Astrocyte of the hippocampus (primary cell): Measurements from ENCODE around the gene ADGRL2.

Experiments used
- DNase-seq: peaks from one replicate; pipeline ENCODE4 v3.0.0; 2011; ENCODE audit warnings: low read depth, low spot score

The ADGRL2 gene

GRCh38 chr1:81800695-81801650, at the start of gene ADGRL2:
Gene ADGRL2 (plus strand): TSS chr1:81800934. CDS start chr1:81836985, 36,051 bp downstream.
- peak; percentile 93 for DNase-seq

GRCh38 chr1:81752840-81753239, 47.9 kb upstream of the ADGRL2 start:
- DNase-seq = no peak

DNA sequence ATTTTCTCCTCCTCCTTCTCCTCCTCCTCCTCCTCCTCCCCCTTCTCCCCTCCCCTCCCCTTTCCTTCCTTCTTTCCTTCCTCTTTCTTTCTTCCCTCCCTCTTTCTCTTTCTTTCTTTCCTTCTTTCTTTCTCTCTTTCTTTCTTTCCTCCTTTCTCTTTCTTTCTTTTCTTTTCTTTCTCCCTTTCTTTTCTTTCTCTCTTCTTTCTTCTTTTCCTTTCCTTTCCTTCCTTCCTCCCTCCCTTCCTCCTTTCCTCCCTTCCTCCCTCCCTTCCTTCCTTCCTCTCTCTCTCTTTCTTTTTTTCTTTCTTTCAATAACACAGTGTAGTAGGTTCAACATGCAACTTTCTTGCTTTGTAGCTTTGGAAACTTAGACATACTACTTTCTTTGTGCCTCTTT, 46.3 kb upstream of the ADGRL2 start:
- DNase-seq = no peak

DNA sequence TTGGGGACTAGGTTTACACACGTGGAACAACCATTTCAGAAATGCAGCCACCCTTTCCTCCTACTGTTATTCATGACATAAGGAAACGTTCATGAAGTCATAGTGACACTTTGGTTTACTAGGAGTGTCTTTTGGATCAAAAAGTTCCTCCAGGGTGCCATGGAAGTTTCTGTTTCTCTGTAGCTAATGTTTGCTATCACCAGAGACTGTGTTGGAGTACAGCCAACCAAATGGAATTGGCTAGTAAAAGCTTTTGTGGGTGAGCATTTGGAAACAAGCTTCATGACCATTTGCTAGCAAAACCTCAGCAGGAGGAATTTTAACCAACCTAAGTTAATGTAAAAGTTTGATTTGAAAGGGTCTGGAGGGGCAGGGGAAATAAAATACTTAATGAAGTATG, 43.9 kb upstream of the ADGRL2 start:
- DNase-seq = peak; percentile 74

DNA sequence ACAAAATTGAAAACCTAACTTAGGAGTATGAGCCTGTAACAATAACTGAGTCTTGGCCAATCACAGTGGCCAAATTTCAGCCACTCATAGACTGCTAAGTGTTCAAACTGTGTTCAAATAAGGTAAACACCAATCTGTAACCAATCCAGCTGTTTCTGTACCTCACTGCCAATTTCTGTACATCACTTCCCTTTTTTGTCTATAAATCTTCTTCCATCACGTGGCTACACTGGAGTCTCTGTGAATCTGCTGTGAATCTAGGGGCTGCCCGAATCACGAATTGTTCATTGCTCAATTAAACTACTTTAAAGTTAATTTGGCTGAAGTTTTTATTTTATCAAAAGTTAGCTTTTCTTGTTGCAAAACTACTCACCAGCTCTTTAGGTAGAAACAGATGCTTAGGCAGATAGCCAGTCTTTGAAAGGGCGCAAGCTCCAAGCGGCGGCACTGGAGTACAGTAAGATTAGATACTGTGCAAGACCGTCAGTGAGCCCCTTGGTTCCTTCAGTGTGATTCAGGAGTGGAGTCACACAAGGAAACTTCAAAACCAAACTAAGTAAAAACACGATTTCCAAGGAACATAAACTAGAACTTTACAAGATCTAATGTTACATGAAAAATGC, 43.2 kb upstream of the ADGRL2 start:
- DNase-seq = no peak

- peak; percentile 36 for DNase-seq
Measured at GRCh38 chr1:81758181-81758580, 42.6 kb upstream of the ADGRL2 start.

- no peak for DNase-seq
Measured at GRCh38 chr1:81760477-81761097, 40.1 kb upstream of the ADGRL2 start.

DNA sequence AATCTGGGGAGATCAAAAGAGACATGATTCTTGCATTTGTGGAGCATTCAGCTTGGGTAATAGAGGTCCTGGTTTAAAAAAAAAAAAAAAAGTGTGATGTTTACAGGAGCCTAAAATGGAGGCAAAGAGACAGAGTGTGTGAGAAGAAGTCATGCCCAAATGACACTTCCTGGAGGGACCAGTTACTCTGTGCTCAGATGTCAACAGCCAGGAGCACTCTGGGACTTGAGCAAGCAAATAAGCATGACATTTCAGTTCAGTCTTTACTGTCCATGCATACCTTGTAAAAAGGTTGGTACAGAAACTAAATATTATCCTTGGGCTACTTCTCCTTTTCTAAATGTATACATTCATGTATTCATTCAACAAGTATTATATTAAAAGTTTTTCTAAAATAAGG, 25.2 kb upstream of the ADGRL2 start:
- no peak for DNase-seq

DNA sequence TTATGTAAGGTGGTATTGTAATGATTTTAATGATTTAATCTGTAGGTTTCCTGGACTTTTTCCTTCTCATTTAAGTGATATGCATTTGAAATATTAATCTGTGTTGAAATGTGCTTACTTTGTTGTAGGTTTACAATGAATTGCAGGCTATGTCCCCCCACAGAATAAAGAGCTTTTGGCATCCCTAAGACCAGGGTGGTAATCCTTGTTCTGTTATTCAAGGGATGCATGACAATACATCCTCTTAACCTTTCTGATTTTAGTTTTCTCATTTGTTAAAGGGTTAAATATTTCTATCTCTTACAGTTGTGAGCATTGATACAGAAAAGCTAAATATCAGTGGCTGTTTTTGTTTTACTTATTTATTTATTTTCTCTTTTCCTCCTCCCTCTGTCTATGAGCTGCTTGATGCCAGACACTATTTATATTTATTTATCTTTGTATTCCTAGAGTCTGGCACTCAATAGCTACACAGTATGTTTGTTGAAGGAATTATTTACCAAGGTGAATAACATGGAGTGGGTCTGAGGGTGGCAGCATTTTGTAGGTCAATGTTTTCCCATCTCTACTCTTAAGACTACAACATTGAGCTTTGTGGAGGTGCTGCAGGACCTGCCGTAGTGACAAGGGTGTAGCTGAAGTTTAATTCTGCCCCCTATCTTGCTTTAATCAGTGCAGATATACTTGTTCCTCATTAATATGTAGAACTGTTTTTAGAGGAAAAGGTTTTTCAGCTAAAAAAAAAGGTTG, 19.9 kb upstream of the ADGRL2 start:
- DNase-seq = no peak

- no peak for DNase-seq
Measured at GRCh38 chr1:81781749-81782148, 19.0 kb upstream of the ADGRL2 start.

GRCh38 chr1:81792184-81792583, 8.6 kb upstream of the ADGRL2 start:
- no peak for DNase-seq

DNA sequence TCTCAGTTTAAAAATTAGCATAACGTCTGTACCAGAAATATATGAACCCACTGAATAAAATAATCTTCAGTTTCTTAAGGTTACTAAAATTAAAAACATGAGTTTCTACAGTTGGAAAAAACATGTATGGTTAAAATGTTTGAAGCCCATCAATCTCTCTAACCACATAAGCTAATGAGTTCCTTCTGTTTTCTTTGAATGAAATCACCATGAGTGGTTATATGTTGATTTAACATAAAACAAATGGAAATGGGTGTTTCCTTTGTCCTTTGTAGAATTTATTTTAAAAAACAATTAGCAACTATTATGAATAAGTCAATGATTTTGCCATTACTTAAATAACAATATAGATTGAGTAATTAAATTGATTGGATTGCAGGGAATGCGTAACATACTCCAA, 3.0 kb upstream of the ADGRL2 start:
- DNase-seq = no peak

- peak; percentile 83 for DNase-seq
Measured at GRCh38 chr1:81799939-81800694, 617 bp upstream of the ADGRL2 start.

- DNase-seq = peak; percentile 80
Measured at GRCh38 chr1:81801651-81802456, 1.1 kb downstream of the ADGRL2 start.

- no peak for DNase-seq
Measured at GRCh38 chr1:81802457-81802706, 1.6 kb downstream of the ADGRL2 start.

DNA sequence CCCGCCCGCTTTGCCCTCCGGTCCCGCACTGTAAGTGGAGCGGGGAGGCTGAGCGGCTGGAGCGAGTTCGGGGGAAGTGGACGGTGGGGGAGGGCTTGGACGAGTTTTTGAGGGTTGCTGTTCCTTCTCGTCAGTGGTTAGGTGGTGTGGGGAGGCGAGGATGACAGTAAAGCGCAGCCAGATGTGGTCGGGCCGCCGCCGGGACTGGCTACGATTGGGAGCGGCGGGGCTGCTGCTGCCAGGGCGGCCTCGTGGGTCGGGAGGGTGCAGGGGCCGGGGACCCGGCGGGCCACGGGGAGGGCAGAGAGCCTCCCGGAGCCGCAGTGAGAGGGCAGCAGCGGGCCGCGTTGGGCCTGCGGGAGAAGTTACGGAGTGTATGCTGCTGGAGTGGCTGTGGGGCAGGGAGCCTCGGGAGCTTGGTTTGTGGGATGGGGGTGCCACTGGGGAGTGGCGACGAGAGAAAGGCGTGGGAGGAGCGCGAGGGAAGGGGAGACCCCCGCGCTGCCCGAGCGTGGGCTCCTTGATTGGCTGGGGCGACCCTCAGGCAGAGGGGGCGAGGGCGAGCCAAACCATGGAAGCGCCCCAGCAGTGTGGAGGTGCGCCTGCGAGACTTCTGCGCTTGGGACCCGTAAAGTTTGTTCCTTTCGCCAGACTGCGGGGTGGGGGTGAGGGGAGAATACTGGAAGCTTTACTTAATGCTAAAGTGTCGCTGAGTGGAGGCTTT, 2.1 kb downstream of the ADGRL2 start:
- DNase-seq = peak; percentile 89

GRCh38 chr1:81803431-81804110, 2.8 kb downstream of the ADGRL2 start:
- DNase-seq = peak; percentile 56

- DNase-seq = peak; percentile 11
Measured at GRCh38 chr1:81804312-81804711, 3.6 kb downstream of the ADGRL2 start.
